ENCODE results near the gene WDPCP. TPM values are rescaled to one million over a fixed set of nuclear protein-coding genes. Genes with fewer than 3 reads are reported as not detected.

The WDPCP gene
- total and polyA plus RNA-seq, 10 of the 15 experiments (the other 5 are each of a cell fraction or from before 2014, with no cell fraction given), result 2.1 to 7.9 (median 4.6) TPM

- TF ChIP-seq ZBTB4 (CRISPR knock-in tag; IDR thresholded peaks at IDR 0.05) (no peak), PRDM15 (CRISPR knock-in tag; IDR thresholded peaks at IDR 0.05) (no peak), FOXK2 (IDR thresholded peaks at IDR 0.05) (peak; percentile 65), ZBTB11 (CRISPR knock-in tag; IDR thresholded peaks at IDR 0.05) (peak; percentile 87), NFXL1 (IDR thresholded peaks at IDR 0.05; ENCODE audit: borderline replicate concordance) (no peak), CTCF (IDR thresholded peaks at IDR 0.05 in 2 of 3, conservative IDR thresholded peaks at IDR 0.05 in 1 of 3; ENCODE audit: control insufficient read depth in 2 of 3, extremely low read depth in 1 of 3, insufficient read depth in 1 of 3, low read depth in 3 of 3, low read length in 3 of 3) (no peak), NR2C2 (IDR thresholded peaks at IDR 0.05; ENCODE audit: borderline replicate concordance, control insufficient read depth, insufficient read length, low read depth) (peak; percentile 64), CBX3 (IDR thresholded peaks at IDR 0.05; ENCODE audit: borderline replicate concordance, low read depth) (no peak), KLF5 (IDR thresholded peaks at IDR 0.05; ENCODE audit: partially characterized antibody) (peak; percentile 83), ASH2L (IDR thresholded peaks at IDR 0.05; ENCODE audit: borderline replicate concordance, low read depth) (no peak), PAX8 (IDR thresholded peaks at IDR 0.05) (no peak), JUND (IDR thresholded peaks at IDR 0.05; ENCODE audit: low read depth, low read length) (0 out of 2 replicates have a peak, but pooled peaks have one; percentile 24), YY1 (IDR thresholded peaks at IDR 0.05; ENCODE audit: low read depth, low read length) (peak; percentile 79; the same call in 1 of the 2 replicates), SP1 (IDR thresholded peaks at IDR 0.05; ENCODE audit: low read depth, low read length) (peak; percentile 75), IRF4 (IDR thresholded peaks at IDR 0.05; ENCODE audit: low read depth, low read length) (peak; percentile 61; the same call in 1 of the 2 replicates)
Observed at GRCh38 chr2:63588385-63589147, at the start of gene WDPCP, which contains the start of gene MDH1 (continued).
